Mesenteric fat pad (tissue), 1 donor: ENCODE measurements around the gene PTP4A2. TPM values are rescaled to one million over a fixed set of nuclear protein-coding genes. Genes with fewer than 3 reads are reported as not detected.

Experiments used
- DNase-seq: peaks from one replicate; pipeline ENCODE4 v3.0.0-alpha.2; 2020; ENCODE audit warnings: low spot score
- long read RNA-seq: library from polyadenylated mRNA; unstranded; transcript quantifications from one replicate; pipeline ENCODE4 v2.0.0, GENCODE V29; 2020
- total RNA-seq: library from RNA; stranded (reverse); fragmentation: NEBNext Ultra II Directional; extraction: Animal tissue kit (Norgen Biotek cat#: 25700); gene quantifications from one replicate; pipeline ENCODE4 v1.2.1, GENCODE V29; 2021
- donor health status: DM: yes; HTN: yes; CAD: no.

The PTP4A2 gene
- total RNA-seq: 472 TPM
- long read RNA-seq, transcript PTP4A2-221 (6 exons, 3,921 nt): major isoform, 18 of 96 reads
- long read RNA-seq, transcript PTP4A2-218 (5 exons, 3,353 nt): minor isoform, 9 of 96 reads
- long read RNA-seq, partial matches to known transcripts: 0 of 96 reads
- long read RNA-seq, other reads (novel, unspliced or antisense): 68 of 96 reads

DNA sequence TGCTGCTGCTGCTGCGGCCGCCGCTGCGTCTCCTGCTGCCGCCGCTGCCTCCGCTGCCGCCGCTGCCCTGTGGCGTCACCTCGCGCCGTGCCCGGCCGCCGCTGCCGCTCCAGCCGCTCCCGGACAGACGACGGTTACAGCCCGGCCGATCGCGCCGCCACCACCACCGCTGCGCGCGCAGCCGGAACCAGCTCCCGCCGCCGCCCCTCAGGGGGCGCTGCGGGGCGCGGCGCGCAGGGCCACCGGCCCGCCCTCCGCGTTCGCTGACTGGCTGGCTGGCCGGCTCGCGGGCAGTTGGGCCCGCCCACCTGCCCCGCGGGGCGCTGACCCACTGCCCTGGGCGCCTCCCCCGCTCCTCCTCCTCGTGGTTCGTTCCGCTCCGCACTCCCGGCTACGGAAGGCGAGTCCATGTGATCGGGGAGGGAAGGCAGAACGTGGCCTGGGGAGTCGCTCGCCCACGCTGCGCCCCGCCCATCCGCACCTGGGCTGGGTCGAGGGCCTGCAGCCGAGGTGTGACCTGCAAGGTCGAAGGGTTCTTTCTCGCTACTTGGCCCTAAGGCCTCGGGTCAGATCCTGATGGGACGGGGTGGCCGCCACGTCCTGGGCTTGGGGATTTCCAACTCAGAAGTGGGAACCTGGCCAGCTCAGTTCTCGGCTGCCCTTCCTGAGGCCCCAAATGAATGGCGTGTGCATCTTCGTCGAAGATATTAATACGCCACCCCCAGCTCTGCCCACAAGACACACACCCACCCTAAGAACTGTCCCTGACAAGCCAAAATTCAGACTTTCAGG, at the start of gene PTP4A2:
TSS of gene PTP4A2 (minus strand) at position 185 of the 792 bp plus-strand sequence. CDS start 19,303 bp downstream, outside the sequence.
- peak; percentile 98 for DNase-seq

- no peak for DNase-seq
Measured at GRCh38 chr1:31987135-31987619, 49.0 kb upstream of the PTP4A2 start.

- no peak for DNase-seq
Measured at GRCh38 chr1:31985430-31985829, 47.3 kb upstream of the PTP4A2 start.

DNA sequence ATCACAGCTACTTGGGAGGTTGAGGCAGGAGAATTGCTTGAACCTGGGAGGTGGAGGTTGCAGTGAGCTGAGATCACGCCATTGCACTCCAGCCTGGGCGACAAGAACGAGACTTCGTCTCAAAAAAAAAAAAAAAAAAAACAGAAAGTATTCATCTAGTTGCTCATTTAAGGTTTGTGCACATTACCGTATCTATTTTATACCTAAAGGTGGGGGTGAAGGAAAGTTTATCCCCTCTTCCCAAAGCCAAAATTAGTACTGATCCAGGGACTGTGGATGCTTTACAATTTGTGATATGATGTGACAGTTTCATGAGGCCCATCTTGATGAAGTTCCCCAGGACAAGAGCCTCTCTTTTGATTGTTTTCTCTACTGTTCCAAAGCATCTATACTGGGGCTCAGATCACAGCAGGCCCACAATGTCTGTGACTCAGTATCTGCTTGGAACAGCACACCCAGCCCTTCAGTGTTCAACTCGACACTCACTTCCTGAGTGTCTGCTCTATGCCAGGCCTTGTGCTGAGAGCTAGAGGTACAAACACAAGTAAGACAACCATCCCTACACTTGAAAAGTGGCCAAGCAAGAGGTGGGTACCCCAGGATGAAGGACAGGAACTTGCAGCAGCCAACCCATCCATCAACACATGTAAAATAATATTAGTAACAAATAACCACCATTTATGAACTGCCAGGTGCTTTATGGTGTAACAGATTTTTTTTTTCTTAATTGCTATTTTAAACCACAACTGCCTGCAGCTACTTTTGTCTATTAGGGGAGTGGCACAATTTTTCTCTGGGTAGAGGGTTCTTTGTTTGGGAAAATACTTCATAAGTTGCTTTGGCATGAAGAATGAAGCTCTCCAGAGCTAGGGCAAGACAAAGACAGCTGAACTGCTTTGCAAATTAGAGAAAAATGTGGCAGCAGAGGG, 46.5 kb upstream of the PTP4A2 start:
- DNase-seq: no peak

GRCh38 chr1:31981972-31982371, 43.8 kb upstream of the PTP4A2 start:
- no peak for DNase-seq

DNA sequence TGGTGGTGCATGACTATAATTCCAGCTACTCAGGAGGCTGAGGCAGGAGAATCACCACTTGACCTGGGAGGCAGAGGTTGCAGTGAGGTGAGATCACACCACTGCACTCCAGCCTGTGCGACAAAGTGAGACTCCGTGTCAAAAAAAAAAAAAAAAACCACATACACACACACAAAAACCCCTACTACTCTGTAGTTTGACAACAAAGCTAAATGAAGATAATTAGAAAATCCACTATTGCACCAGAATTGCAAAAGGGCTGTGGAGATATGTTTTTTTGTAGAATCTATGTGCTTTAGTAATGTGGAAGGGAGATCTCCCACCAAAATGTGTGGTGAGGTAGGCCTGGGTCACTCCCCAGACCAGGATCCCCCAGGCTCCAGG, 43.3 kb upstream of the PTP4A2 start:
- no peak for DNase-seq

GRCh38 chr1:31980835-31981455, 42.8 kb upstream of the PTP4A2 start:
- DNase-seq: no peak

DNA sequence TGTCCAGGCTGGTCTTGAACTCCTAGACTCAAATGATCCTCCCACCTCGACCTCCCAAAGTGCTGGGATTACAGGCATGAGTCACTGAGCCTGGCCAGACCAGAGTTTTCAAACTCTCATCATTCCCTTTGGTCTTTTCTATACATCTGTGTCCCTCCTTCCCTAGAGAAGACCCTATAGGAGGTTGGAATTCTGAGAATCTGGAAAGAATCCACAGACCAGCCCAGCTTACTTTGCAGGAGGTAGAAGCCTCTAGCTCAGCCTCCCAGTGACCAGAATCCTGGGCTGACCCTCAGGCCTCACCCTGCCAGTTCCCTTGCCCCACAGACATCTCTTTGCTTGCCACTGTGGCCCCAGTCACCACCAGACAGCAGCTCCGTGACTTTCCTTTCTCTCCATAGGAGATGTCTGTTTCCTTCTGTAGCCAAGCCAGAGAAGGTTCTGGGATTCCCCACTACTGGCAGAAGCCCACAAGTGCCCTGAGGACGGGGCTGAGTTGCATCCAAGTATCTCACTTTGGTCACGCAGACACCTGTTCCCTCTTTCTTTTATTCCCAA, 40.8 kb upstream of the PTP4A2 start:
- DNase-seq: no peak

DNA sequence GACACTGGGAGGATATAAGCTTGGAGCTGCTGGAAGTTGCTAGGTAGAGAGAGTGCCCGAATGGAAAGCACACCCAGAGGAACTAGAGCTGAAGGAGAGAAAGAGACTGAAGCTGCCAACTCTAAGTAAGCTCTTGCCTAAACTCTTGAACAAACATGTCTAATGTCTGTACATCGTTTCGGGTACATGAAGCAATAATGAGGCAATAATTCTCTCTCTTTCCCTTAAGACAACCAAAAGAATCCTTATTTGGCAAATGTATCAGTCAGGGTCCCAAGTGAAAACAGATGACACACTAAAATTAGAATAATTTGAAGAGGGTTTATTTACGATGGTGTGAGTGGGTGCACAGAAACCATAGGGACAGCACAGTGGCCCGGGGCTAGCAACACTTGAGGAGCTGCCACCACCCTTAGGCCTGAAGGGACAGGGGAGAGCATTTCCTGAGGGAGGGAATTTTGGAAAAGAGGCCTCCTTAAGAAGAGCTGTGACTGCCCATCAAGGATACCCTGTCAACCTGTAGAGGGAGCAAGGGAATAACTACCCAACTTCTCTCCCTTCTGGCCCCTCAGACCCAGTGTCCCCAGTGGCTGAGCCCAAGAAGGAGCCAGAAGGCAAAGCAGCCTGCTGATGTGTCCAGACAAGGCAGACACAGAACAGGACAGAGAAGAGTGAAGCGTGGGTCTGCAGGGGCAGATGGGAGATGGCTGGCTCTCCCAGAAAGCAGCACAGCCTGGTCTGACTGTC, 39.4 kb upstream of the PTP4A2 start:
- no peak for DNase-seq

- no peak for DNase-seq
Measured at GRCh38 chr1:31976401-31976800, 38.2 kb upstream of the PTP4A2 start.

DNA sequence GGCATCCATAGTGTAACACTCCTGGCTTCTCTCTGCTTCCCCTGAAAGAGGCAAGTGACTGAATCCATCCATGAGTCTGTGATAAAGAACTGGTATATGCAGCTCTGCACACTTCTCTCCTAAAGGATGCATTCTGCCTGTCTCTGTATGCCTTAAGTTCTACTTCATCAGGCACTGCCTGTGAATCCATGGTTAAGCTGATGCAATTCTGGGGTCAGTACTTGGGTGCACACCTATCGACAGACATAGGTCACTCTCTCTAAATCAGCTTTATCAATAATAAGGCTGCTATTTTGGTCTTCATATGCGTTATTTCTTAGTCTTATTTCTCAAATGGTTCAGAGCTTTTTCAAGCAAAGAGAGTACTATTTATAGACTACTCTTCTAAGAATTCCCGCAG, 32.7 kb upstream of the PTP4A2 start:
- DNase-seq: no peak

DNA sequence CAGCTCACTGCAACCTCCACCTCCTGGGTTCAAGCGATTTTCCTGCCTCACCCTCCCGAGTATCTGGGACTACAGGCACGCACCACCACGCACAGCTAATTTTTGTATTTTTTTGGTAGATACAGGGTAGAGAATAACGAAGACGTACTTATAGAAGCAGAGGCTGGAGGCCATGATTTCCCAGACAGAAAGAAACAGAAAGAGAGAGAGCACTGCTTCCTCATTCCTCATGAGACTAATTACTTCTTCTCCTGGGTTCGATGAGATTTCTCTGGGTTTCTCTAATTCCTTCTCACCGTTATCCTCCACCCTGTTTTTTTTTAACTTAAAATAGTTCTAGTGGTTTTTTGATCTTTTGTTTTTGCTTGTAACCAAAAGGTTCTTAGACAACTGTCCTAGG, 23.4 kb upstream of the PTP4A2 start:
- DNase-seq: no peak

DNA sequence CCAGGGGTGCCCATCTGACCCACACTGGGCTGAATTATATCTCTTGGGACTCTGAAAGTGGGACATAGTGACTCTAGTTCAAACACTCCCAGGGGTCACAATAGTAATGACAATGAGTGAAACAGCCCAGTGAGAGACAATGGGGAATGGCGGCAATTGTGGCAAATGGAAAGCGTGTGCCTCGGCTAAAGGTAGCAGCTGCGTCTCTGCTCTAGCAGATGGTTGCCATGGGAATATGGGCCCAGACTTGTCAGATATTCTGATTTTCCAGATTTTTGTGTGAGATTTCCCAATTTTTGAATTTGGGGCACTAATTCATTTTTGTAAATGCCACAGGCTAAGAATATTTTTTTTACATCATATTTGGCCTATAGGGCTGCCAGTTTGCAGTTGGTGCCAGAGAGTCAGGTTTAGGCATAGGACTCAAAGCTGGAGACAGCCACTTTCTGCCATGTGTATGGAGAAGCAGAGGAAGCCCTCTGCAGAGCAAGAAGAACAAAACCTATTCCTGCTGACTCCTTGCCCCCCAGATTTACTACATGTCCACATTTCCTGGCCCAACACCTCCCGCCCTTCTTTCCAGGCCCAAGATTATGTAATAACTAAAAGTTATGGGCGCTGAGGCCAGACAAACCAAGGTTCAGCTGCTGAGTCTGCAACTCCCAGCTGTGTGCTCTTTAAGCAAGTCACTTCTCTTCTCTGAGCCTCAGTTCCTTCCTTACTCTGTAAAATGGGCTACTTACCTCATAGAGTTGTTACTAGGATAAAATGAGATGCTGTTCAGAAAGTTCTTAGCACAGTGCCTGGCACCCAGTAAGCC, 21.6 kb upstream of the PTP4A2 start:
- DNase-seq: no peak

DNA sequence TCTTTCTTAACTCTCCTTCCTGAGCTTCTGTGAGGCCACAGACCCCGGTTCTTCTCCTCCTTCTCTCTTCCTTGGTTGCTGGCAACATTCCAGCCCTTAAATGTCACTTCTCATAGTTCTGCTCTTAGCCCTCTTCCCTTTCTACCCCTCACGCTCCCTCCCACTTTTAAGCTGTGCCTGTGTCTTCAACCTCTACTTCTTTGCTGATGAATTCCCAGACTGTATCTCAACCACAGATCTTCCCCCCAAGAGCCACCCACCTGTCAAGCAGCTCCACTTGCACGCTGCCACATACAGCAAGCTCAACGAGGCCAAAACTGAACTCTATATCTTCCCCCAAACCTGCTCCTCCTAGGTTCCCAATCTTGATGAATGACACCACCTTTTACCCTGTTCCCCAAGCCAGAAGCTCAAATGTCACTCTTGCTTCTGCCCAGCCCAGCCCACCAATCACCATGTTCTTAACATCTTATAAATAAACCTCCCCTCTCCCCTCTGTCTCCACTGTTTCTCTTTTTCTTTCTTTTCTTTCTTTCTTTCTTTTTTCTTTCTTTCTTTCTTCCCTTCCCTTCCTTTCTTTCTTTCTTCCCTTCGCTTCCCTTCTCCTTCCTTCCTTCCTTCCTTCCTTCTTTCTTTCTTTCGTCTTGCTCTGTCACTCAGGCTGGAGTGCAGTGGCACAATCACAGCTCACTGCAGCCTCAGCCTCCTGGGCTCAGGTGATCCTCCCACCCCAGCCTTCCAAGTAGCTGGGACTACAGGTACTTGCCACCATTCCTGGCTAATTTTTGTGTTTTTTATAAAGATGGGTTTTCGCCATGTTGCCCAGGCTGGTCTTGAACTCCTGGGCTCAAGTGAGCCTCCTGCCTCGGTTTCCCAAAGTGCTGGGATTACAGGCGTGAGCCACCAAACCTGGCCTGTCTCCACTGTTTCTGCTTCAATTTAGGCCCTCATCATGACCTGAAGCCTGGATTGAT, 19.8 kb upstream of the PTP4A2 start:
- DNase-seq: no peak

DNA sequence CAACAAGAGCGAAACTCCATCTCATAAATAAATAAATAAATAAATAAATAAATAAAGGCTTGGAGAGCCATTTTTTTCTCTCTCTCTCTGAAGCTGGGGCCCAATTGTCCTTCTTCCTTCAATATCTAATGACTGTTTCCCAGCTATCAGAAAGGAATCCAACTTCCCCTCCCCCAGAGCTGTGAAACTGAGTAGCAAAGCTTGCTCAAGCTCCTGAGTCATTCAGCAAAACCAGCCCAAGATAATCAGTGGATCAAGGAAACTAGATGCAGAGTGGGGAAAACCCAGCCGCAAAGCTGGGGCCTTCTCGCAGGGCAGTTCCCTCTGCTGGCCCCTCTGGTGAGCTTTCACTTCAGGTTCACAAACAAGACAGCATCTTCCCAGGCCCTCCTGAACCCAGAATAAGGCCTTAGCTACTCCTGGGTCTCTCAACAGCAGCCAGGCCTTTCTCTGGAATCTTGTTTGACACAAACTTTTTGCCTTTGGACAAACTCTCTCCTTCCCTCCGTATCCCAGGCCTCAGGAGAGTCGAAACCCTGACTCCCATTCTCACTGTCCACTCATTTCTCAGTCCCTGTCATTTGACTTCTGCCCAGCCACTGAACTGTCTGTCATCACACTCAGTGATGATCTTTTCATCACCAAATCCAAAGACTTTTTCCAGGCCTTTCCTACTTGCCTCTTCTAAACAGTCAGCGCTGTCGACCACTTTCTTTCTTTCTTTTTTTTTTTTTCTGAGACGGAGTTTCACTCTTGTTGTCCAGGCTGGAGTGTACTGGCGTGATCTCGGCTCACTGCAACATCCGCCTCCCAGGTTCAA, 18.0 kb upstream of the PTP4A2 start:
- DNase-seq: no peak

GRCh38 chr1:31954607-31955283, 16.6 kb upstream of the PTP4A2 start:
- DNase-seq: peak; percentile 92

- DNase-seq: no peak
Measured at GRCh38 chr1:31952825-31953220, 14.7 kb upstream of the PTP4A2 start.
